ENCODE results near the gene KLHDC10.

- TF ChIP-seq EZH2 (IDR thresholded peaks at IDR 0.05; ENCODE audit: borderline replicate concordance), result no peak
- TF ChIP-seq CTCF (IDR thresholded peaks at IDR 0.05; ENCODE audit: poor library complexity), result peak; percentile 46
These were observed 26.0 kb downstream of the KLHDC10 start for GRCh38 chr7:130096243-130096827.
